ENCODE data around the gene UPK2.
"Not testable (repeated sequence)": the region's sequence is repeated elsewhere in the genome, so short reads cannot be mapped to it uniquely, and the experiment has no call there.

Gene UPK2

DNA sequence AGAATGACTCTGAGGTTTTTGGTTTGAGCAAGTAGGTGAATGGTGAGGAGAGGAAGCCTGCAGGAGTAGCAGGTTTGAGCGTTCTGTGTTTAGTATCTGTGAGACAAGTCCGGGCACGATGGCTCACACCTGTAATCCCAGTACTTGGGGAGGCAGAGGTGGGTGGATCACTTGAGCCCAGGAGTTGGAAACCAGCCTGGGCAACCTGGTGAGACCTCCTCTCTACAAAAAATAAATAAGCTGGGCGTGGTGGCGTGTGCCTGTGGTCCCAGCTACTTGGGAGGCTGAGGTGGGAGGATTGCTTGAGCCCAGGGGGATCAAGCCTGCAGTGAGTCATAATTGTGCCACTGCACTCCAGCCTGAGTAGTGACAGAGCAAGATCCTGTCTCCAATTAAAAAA lies 32.2 kb downstream of the UPK2 start:
- no peak for DNase-seq (ENCODE audit: low read depth)

DNA sequence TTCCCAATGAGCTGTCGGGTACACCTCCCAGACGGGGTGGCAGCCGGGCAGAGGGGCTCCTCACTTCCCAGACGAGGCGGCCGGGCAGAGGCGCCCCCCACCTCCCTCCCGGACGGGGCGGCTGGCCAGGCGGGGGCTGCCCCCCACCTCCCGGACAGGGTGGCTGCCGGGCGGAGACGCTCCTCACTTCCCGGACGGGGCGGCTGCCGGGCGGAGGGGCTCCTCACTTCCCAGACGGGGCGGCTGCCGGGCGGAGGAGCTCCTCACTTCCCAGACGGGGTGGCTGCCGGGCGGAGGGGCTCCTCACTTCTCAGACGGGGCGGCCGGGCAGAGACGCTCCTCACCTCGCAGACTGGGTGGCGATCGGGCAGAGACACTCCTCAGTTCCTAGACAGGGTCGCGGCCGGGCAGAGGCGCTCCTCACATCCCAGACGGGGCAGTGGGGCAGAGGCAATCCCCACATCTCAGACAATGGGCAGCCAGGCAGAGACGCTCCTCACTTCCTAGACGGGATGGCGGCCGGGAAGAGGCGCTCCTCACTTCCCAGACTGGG lies 35.5 kb downstream of the UPK2 start:
- DNase-seq (ENCODE audit: low read depth), result not testable (repeated sequence)

DNA sequence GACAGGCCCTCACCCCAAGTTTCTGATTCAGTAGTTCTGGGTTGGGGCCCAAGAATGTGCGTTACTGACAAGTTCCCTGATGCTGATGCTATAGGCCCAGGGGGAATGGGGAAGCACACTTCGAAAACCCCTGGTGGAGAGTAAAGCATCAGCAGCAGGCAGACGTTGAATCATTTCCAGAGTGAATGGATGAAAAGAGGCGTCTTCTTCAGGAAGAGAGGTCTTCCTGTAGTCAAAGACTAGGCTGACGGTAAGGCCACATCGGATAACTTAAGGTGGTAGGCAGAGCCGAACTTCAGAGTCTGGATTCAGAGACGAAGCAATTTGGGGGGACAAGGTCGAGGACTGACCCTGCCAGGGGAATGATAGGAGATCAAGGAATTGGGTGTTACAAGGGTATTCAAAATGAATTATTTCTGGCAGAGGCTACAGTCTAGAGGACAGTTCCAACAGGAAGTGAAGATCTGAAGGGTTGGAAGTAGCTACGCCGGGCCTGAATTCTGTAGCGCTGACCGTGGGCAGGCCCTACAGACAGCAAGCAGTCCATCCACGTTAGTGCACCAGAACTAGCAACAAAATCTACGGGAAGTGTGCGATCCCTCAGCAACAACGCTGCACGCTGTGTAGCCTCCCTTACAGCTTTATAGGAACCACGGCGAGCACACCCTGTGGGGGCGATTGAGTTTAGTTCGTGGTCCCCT lies 41.0 kb downstream of the UPK2 start:
- DNase-seq (ENCODE audit: low read depth), result no peak

DNA sequence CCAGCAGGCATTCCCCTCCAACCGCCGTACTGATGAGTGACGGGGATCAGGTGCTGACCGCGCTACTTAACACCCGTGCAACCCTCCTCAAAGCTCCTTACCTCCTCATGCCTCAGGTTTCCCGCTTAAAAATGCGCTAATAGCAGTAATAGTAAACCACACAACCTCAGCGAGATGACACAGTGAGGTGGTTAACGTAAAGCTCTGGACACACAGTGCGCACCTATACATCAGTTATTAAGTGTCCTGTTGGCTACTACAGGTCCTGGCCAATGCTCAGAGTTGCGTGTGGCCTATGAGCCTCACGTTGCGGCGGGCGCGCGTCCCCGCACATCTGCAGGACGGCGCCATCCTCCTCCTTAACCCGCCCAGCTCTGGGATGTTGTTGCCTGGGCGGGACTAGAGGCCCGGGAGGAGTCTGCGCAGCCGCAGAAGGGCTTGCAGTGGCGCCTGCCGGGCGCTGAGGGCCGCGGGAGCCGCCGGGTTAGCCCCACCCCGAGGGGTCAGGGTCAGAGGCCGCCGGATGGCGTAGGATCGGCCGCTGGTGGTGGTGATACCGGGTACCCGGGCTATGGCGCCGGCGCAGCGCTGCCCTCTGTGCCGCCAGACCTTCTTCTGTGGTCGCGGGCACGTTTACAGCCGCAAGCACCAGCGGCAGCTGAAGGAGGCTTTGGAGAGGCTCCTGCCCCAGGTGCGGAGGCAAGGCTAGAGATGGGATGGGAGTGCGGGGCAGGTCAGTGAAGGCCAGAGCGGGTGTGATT lies 41.7 kb downstream of the UPK2 start, which contains the start of gene CENATAC:
TSS of gene CENATAC (plus strand) at position 512 of the 761 bp plus-strand sequence. CDS start at position 572, 60 bp downstream.
- DNase-seq (ENCODE audit: low read depth), result peak; percentile 89

DNA sequence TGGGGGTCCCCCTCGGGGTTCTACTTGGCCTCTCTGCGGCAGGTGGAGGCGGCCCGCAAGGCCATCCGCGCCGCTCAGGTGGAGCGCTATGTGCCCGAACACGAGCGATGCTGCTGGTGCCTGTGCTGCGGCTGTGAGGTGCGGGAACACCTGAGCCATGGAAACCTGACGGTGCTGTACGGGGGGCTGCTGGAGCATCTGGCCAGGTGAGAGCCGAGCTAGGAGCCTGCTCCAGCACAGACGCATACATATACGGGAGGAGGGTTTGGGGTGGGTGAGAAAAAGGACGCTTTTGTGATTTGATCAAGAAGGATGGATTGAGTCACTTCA lies 42.3 kb downstream of the UPK2 start:
- DNase-seq (ENCODE audit: low read depth), result no peak

DNA sequence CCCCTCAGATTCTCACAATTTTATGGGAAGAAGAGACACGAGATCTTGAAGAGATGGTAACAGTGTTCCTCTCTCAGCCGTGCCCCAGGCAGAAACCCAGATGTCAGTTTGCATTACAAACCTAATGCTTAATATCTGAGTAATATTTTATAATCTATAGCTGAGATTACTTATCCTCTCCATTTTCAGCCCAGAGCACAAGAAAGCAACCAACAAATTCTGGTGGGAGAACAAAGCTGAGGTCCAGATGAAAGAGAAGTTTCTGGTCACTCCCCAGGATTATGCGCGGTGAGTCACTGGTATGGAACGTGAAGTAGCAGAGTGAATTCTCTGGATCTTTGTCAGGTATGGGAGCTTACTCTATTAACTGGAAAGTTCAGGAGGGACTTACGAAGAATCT lies 42.7 kb downstream of the UPK2 start:
- no peak for DNase-seq (ENCODE audit: low read depth)

DNA sequence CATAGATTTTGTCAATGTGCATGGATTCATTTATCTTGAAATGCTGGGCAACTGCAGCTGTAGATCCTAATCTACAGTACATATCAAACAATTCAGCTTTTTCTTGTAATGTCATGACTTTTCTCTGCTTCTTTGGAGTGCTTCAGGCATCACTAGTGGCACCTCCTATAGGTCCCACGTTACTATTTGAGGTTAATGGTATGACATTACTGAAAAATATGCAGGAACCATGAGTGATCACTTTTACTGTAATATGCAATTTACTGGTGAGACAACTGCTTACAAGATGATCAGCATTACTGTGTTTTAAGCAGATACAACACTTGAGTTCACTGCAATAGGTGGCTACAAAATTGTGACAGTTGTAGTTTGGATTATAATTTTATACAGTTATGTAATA lies 44.8 kb downstream of the UPK2 start:
- DNase-seq (ENCODE audit: low read depth), result no peak

DNA sequence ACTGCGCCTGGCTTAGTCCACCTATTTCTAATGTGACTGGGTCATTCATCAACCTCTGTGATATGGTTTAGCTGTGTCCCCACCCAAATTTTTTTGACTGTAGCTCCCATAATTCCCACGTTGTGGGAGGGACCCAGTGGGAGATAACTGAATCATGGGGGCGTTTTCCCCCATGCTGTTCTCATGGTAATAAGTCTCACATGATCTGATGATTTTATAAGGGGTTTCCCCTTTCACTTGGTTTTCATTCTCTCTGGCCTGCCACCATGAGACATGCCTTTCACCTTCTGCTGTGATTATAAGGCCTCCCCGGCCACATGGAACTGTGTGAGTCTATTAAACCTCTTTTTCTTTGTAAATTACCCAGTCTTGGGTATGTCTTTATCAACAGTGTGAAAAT lies 50.6 kb downstream of the UPK2 start:
- no peak for DNase-seq (ENCODE audit: low read depth)
